OCI-M2 (cell line): ENCODE results near the gene PARP8.

Source experiments
- DNase-seq: peaks from one replicate; lab custom pipeline; 2025; ENCODE audit not compliant: unreplicated experiment; lab: John Stamatoyannopoulos, UW

The PARP8 gene

DNA sequence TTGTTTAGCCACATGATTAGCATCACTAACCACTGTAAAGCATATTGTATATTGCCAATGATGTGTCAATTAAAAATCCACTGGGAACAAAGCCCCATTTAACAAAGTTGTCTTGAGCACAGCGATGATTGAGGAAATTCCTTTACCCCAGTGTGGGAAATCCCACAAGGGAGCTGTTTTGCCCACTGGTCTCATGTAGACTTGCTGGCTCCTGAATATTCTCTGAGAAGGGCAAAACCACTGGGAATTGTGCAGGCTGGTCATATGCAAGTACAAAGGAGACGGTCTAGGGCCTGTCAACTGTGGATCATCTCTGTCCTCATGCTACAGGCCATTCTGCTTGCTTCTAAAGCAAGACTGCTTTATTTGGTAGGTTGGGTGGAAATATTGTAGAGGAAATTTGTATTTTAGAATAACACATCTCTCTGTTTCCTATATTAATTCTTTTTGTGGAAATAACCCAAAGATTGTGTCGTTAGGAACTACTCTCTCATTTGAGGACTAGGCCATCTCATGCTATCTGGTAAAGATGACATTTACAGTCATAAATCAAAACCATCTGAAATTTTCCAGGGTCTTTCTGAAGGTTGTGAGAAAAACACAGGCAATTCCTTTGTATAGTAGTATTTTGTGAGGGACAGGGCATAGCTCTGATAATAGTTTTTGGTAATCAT lies 60.2 kb downstream of the PARP8 start:
- no peak for DNase-seq

DNA sequence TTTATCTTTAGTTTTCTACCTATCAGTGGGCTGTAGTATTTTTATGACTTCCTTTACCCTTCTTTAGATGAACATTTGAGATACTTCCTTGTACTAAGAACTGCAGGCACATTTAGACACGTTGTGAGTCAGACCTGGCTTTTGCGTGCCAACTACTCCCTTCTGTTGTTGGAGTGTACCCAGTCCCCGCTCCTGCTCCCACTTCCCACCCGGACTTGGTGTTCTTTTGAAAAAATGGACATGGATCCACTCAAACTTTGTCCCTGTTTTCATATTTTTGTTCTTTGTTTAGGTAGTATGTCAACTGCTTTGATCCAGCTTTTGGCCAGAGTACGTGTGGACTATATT lies 60.7 kb downstream of the PARP8 start:
- no peak for DNase-seq

DNA sequence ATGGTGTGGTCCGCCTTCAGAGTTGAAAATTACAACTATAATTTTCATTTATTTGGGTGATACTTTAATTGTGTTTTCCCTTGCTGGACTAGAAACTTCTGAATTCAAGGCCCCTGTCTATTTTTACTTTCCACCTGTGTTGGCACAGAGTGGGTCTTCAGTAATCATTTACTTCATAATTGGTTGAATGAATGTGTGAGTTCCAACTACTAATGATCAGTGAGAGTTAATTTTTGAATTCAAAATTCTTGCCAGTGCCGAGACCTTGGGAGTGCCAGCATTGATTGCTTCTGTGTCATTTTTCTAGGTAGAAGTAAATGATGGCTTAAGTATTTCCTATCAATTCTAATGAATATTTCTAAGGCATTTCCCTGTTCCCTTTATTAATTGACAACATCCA lies 61.4 kb downstream of the PARP8 start:
- DNase-seq: no peak

DNA sequence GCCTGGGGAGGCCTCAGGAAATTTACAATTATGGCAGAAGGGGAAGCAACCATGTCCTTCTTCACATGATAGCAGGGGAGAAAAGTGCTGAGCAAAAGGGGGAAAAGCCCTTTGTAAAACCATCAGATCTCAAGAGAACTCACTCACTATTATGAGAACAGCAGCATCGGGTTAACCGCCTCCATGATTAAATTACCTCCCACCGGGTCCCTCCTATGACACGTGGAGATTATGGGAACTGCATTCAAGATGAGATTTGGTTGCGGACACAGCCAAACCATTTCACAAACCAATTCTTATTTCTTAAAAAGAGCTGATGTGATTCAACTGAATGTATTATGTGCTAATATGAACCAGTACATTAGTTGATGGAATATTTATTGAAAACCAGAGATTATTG lies 63.9 kb downstream of the PARP8 start:
- DNase-seq: no peak

DNA sequence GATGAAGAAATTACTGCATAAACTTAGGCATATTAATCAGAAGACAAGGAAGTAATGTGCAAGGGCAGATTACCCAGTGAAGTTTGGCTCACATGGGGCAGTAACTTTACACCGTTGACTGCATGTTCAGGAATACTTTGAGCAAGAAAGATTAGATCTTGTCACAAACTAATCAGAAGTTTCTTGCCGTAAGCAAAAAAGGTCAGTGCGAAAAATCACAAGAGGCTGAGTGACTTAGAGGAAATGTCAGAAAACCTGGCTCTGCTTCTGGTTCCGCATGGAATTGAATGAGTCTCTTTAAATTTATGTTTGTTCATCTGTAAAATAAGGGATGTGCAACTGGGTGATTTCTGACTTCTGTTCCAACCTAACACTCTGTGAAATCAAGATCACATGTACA lies 64.4 kb downstream of the PARP8 start:
- no peak for DNase-seq

DNA sequence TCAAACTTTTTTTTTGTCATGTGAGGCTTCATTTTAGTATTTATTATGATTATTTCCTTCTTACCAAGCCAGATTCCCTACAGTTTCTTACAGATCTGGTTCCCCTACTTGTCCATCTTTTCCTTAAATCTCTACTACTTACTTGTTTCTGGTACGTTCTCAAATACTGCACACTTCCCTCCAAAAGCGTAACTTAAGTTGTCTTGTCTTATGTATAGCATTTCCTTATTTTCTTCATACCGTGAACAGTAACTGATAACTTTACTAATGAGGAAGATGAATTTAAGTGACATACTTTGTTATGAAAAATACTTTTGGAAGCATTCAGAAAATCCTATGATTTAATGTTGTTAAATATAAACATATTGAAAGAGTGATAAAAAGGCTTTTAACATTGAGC lies 67.3 kb downstream of the PARP8 start:
- DNase-seq: no peak

DNA sequence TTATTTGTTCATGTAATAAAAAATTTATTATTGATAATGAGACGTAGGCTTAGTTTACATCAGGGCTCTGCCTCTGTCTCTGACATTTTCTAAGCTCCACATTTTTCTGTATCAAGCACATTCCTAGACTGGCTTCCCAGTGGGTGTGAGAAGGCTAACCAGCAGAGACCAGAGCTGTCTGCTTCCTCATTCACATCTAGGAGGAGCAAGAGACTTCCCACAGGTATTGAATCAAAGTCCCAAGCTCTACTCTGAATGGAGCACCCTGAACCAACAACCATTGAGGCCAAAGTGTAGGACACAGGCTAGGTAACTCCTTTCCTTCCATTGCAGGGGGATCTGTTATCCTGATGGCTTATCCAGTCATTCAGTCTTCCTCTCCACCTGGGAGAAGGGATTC lies 72.4 kb downstream of the PARP8 start:
- no peak for DNase-seq

DNA sequence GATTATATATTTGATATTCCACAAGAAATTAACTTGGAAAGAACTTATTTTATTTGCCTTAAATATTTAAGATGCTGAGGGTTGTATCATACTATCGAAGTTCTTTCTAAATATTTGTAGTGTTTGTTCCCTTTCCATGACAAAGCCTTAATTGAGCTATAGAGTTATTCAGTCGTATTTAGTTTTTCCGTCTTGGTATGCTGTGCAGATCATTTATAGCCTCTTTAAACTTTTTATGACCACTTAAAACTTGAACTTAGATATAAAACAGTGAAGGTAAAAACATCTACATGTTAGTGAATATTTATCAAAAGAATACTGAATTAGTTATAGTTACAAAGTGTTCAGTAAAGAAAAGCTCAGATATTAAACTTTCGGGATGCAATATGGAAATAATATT lies 74.4 kb downstream of the PARP8 start:
- DNase-seq: no peak

DNA sequence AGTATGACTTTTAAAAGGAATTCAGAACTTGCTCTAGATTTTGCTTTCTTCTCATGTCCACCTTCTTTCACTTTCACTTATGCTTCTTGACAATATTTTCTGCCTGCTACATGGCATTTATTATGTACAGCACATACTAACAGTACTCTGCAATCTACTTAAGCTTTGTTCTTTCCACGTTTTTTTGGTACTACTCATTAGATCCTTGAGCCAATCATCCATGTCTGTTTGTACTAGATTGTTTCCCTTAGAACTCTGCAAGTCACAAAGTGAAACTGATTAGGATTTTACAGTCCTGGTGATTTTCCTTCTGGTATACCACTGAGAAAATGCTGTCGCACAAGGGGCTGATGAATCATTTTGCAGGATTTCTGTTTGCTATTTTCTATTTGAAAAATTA lies 78.3 kb downstream of the PARP8 start:
- no peak for DNase-seq

DNA sequence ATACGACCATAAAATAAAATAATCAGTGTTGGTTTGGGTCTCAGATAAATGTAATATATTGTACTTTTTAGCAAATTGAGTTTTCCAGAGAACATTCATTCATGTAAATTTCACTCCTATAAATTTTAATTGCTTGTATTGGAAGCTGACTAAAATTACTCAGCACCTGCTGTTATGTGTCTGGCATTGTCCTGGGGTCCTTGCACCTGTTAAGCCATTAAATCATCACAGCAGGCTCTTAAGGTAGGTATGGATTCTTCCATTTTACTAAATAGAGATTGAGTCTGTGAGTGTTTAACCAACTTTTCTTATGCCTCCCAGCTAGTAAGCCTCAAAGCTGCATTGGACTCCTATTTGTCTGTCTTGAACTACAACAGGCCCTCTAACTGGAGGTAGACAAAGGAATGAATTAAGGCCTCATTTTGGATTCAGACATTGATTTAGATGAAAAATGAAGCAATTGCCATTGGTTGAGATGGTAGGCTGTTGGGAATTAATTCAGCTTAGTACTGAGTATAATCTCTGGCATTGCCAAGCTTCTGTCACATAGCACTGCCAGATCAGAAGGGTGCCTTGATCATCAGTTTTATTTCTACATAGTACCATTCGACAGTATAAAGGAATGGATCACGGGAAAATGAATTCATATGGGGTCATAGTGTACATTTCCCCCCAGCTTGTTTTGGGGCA lies 78.9 kb downstream of the PARP8 start:
- no peak for DNase-seq

DNA sequence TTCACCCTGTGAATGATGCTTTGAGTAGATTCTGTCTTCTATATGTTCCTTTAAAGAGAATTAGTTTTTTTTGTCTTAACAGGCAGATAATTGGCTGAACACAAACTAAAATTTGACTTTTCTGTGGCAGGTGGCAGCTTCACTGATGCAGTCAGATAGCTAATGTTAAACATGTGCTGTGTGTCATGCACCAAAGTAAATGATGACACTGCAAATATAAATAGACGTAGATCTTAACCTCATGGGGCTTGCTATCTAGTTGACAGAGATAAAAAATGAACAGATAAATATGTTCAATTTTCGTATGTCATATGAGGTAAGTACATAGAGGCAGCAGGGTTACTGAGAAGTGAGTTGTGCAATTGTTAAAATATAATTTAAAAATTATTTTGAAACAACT lies 82.7 kb downstream of the PARP8 start:
- DNase-seq: no peak

DNA sequence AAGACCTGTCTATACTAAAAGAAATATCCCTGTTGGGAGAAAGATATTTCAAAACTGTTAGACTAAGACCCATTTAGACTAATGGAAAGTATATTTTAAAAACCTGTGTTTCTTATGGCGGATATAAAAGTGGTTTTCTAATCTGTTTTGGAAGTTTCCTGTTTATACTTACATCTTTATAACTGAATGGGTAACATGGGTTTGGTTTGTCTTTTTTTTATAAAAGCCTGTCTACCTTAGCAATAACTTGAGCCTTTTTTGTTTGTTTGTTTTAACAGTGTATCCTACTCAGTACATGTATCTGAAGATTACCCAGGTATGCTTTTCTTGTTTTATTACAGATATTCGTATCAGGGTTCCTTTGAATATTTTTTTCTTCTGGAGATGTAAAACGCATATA lies 83.4 kb downstream of the PARP8 start:
- DNase-seq: no peak

DNA sequence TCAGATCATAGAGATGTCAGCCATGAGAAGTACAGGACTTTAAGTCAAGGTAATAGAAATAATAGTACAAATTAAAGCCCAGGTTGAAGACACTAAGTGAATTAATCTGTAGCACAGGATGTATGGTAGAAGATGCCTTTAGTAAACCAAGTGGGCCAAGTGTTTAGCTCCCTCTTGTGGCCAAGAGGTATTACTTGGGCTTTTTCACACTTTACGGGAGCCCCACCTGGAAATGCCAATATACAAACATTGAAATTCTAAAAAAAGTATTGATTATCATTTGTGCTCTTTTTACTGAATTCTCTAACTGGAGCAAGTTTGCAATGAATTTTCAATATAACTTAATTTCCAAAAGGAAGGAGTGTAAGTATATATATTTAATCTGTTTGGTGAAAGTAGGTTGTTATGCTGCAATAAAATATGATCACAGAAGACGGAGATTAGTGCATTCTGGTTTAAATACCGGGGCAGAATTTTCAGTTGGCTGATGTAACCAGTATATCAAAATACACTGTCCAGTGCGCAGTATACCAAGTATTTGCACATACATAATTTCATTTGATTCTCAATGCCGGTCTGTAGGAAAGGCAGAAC lies 84.7 kb downstream of the PARP8 start:
- DNase-seq: no peak

DNA sequence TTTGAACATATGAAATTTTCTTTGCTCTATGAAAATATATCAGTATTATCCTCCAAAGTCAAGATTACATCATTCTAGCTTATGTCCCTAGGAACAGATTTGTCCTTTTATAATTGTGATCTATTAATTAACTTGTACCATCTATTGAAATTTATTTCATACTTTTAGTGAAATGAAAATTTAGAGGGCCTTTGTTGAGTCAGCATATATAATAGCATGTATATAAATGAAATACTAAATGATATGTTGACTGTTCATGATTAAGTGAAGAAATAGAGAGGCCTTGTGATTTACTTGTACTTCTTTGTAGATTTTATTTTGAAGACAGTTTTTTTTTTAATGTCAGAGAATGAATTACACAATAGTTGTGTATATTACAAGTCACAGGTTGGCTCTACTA lies 86.4 kb downstream of the PARP8 start:
- no peak for DNase-seq

DNA sequence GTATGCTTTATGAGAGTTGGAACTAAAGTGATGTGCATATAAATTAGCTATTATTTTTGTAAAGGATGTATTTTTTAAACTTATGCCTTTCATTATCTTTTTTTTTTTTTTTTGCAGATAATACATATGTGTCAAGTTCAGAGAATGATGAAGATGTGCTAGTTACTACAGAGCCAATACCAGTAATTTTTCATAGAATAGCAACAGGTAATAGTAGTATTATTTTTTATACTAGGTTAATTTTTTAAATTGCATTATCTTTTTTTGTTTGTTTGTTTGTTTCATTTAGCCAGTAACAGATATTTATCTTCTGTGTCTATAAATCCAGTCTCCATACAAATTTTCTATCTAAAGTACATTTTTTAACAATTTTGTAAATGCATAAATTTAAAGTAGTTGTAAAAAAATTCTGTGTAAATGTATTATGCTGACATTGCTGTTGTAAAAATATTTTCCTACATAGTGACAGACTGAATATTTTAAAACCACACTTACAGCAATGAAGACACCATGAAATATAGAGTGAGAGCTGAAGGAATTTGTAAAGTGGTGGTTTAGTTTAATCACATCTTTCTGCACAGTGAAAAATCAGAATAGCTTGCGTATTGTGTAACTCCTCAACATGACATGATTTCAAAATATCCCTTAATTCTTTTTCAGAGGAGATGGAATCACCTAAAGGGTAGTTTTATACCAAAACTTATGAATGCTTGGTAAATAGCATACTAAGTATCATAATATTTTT lies 93.3 kb downstream of the PARP8 start:
- DNase-seq: no peak

DNA sequence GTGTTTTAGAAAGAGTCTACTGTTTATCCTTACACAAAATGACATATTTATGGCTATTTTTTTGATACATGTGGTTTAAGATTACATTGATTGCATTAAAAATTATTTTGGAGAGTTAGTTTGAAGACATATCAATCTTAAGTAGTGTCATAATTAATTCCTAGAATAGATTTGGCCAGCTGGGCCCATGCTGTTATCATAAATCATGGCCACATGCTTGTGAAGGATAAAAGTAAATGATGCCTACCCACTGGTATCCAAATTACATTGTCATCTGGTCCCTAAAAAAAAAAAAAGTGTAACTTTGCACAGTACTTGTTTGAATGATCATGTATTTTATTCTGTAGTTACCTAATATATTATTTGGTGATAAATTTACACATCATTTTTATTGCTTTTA lies 96.9 kb downstream of the PARP8 start:
- DNase-seq: no peak

DNA sequence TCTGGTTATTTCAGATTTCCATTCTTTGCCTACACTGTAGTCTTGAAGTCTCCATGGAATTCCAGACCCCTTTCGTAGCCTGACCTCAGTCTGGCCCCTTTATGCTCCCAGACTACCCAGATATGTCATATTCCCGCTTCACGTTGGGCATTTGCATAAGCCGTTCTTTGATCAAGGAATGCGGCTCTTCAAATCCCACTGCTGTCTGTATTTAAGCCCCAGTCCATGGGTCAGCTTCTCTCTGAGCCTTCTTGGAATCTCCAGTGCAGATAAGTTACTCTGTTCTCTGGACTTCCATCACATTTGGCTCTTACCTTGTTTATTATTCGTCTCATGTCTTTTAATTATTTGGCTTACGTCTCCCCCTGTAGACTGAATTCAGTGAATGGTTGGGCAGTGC lies 97.4 kb downstream of the PARP8 start:
- no peak for DNase-seq

DNA sequence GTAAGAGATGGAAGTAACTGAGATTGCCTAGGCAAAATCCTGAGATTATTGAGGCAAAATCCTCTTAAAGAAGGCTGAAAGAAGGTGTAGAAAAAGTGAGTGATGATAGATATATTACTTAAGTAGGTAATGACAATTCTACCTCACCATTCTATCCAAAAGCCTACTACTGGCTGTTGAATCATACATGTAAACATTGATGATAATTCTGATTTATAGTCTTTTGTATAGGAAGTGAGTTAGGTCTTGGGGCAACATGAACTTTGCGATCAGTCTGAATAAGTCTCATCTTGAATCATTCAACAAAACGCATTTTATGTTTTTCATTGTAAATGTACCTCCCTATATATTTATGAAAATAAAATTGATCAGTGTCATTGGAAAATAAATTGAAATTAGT lies 99.6 kb downstream of the PARP8 start:
- no peak for DNase-seq

DNA sequence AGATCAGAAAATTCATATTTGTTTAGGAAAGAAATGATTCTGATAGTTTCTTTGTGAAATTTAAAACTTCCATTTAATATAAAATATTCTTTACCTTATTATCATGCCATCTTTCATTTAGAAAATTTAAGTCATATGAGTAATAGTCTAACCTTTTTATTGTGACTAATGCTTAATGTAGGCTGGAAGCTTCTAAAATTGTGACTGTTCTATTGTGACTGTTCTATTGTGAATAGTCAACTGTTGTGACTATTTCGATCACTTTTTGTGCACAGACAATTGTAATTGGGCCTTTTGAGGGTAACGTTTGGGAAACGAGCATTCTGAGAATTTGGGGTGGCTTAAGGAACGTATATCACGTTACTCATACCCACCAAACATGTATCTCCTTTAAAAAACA lies 100.0 kb downstream of the PARP8 start:
- DNase-seq: no peak

DNA sequence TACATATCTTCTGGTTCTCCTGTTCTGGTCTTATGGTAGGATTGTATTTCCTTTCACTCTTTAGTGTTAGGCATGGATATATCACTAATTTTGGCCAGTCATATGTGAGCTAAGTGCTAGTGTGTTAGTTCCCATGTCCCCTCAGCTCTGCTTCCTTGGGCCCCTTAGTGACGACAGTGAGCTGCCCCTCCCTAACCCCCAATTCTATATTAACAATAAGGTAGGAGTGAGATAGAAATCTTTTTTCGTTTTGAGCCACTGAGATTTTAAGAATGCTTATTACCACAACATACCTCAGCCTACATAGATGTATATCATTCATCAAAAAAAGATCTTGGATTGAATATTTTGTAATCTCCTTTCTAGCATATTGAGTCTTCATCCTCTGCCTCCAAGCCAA lies 100.5 kb downstream of the PARP8 start:
- DNase-seq: no peak

DNA sequence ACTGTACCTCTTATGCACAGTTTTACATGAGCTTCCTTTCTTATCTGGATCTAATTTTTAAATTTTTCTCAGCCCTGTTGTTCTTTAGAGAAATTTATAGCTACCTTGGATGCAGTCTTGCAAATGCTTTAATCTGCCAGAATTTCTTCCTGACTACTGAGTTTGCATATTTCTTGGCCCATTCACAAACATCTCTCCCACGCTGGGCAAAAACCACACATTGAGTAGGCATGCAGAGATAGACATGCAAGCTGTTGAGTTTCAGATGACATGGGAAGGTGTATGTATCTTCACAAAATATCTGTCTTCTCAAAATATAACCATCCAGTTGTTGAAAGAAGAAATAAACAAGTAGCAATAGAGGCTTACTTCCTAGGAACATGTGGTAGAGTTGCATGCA lies 101.2 kb downstream of the PARP8 start:
- DNase-seq: no peak

DNA sequence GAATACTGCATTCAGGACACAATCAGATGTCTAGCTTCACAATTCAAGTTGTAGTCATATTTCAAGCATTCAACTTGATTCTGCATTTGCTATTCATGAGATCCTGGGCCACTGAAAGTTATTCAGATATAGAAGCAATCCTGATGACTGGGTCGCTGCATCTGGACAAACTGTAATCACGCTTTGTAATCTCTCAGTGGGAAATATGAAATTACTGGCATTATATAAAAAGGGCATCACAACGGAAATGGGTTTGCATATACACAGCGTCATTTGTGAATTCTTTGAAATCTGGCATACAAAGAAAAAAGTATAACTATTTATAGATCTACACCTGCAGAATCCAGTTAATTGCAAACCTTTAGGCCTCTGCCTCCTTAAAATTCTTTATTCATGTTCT lies 102.2 kb downstream of the PARP8 start:
- no peak for DNase-seq
